ENCODE results near the gene SPESP1.
"Not testable (repeated sequence)": the region's sequence is repeated elsewhere in the genome, so short reads cannot be mapped to it uniquely, and the experiment has no call there.

DNA sequence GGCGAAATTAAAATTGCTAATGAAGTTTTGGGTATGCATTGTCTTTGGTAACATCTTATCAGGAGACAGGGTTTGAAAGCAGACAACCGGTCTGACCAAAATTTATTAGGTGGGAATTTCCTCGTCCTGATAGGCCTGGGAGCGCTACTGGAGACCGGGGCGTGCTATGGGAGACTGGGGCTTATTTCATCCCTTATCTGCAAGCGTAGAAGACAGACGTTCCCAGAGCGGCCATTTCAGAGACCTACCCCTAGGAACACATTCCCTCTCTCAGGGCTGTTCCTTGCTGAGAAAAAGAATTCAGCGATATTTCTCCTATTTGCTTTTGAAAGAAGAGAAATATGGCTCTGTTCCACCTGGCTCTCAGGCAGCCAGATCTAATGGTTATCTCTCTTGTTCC is 47.1 kb downstream of the SPESP1 start:
- TF ChIP-seq, protein P1, sequence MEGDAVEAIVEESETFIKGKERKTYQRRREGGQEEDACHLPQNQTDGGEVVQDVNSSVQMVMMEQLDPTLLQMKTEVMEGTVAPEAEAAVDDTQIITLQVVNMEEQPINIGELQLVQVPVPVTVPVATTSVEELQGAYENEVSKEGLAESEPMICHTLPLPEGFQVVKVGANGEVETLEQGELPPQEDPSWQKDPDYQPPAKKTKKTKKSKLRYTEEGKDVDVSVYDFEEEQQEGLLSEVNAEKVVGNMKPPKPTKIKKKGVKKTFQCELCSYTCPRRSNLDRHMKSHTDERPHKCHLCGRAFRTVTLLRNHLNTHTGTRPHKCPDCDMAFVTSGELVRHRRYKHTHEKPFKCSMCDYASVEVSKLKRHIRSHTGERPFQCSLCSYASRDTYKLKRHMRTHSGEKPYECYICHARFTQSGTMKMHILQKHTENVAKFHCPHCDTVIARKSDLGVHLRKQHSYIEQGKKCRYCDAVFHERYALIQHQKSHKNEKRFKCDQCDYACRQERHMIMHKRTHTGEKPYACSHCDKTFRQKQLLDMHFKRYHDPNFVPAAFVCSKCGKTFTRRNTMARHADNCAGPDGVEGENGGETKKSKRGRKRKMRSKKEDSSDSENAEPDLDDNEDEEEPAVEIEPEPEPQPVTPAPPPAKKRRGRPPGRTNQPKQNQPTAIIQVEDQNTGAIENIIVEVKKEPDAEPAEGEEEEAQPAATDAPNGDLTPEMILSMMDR (IDR thresholded peaks at IDR 0.05), result not testable (repeated sequence)
- not testable (repeated sequence) for TF ChIP-seq EZH2 (IDR thresholded peaks at IDR 0.05; ENCODE audit: borderline replicate concordance, insufficient read depth, low read depth, low read length, poor library complexity, severe bottlenecking)

Measured in B cell (primary cell).